NCI-H345 (cell line): ENCODE data around the gene MPND.

Experiments
- DNase-seq: peaks from one replicate; lab custom pipeline; 2025; lab: John Stamatoyannopoulos, UW

Gene MPND

GRCh38 chr19:4403005-4403761 is 59.8 kb downstream of the MPND start:
- no peak for DNase-seq

DNA sequence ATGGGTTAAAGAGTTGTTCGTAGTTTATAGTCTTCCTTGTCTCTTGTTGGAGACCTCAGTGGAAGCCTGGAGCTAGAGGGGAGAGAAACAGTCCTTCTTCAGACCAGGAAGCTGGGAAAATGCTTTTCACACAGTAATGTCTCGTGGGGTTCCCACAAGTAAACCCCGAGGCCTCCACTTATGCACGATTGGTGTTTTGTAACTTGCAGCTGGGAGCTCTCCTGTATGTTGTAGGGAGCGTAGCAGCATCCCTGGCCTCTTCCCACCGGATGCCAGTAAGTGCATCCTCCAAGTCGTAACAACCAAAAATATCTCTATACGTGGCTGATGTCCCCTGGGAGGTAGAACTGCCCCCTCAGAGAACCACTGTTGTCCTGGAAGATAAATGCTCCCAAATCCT is 62.6 kb downstream of the MPND start:
- DNase-seq = no peak

DNA sequence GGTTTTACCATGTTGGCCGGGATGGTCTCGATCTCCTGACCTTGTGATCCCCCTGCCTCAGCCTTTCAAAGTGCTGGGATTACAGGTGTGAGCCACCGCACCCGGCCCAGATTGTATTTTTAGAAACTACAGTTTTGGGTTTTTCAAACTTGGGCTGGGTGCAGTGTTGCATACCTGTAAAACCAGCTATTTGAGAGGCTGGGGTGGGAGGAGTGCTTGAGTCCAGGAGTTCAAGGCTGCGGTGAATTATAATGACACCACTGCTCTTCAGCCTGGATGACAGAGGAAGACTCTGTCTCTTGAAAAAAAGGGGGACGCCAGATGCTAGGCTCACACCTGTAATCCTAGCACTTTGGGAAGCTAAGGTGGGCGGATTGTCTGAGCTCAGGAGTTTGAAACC is 63.3 kb downstream of the MPND start:
- DNase-seq = no peak

DNA sequence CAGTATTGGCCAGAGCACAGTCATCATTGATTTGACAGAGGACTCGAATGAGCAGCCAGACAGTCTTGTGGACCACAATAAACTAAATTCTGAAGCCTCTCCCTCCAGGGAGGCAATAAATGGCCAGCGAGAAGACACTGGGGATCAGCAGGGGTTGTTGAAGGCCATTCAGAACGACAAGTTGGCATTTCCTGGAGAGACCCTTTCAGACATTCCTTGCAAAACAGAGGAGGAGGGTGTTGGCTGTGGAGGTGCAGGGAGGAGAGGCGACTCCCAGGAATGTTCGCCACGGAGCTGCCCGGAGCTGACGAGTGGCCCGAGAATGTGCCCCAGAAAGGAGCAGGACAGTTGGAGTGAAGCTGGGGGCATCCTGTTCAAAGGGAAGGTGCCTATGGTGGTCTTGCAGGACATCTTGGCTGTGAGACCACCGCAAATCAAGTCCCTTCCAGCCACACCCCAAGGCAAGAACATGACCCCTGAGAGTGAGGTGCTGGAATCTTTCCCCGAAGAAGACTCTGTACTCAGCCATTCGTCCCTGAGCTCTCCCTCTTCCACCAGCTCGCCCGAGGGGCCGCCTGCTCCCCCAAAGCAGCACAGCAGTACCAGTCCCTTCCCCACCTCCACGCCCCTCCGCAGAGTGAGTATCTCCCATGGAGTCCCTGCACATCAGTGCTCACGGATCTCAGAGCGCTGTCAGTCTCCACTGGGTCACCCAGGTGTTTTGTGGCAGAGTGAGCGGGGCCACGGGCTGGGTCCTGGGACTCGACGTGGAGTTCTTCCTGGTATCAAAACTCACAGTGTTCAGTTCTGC is 66.0 kb downstream of the MPND start:
- DNase-seq = no peak
